HUES6 (cell line): ENCODE results near the gene GSTP1.
A peak's percentile ranks its signal among the peaks of the same experiment; 100 is the strongest.
"Not testable (repeated sequence)": the region's sequence is repeated elsewhere in the genome, so short reads cannot be mapped to it uniquely, and the experiment has no call there.

Source experiments
- H3K27ac ChIP-seq: 2 replicates; pipeline ENCODE4 v1.7.0; 2013; ENCODE audit warnings: low read depth, mild to moderate bottlenecking, low read length, inconsistent platforms
- H3K27me3 ChIP-seq: 2 replicates; pipeline ENCODE4 v1.6.1; 2013; ENCODE audit warnings: low read length; ENCODE audit not compliant: control insufficient read depth, insufficient read depth
- H3K36me3 ChIP-seq: 2 replicates; pipeline ENCODE4 v1.6.1; 2013; ENCODE audit warnings: low read length; ENCODE audit not compliant: control insufficient read depth, insufficient read depth
- H3K4me1 ChIP-seq: 2 replicates; pipeline ENCODE4 v1.6.1; 2013; ENCODE audit warnings: low read length; ENCODE audit not compliant: control insufficient read depth, insufficient read depth
- H3K4me3 ChIP-seq: 2 replicates; pipeline ENCODE4 v1.5.1; 2013; ENCODE audit warnings: low read depth, low read length
- H3K9ac ChIP-seq: one replicate; pipeline ENCODE4 v1.6.1; 2013; ENCODE audit warnings: mild to moderate bottlenecking, low read length
- H3K9me3 ChIP-seq: 2 replicates; pipeline ENCODE4 v1.6.1; 2013; ENCODE audit warnings: low read depth, low read length; ENCODE audit not compliant: control insufficient read depth, insufficient read depth

The GSTP1 gene

GRCh38 chr11:67623795-67624194 is 40.2 kb downstream of the GSTP1 start:
- H3K27me3 ChIP-seq, H3K4me3 ChIP-seq, H3K27ac ChIP-seq, H3K9me3 ChIP-seq, H3K36me3 ChIP-seq: not testable (repeated sequence)
- Histone ChIP-seq H3K4me1 (peaks cover 16% of the 10 kb centered on the region), H3K9ac (peak overlapping the region; percentile 21)

- H3K27me3 ChIP-seq, H3K27ac ChIP-seq, H3K36me3 ChIP-seq, H3K4me3 ChIP-seq, H3K9me3 ChIP-seq, H3K9ac ChIP-seq: not testable (repeated sequence)
- H3K4me1 ChIP-seq, result peaks cover 26% of the 10 kb centered on the region
These were observed 42.7 kb downstream of the GSTP1 start for GRCh38 chr11:67626131-67626833.

- peak overlapping the region; percentile 87 for H3K9ac ChIP-seq
- H3K27me3 ChIP-seq, result no peaks in the 10 kb centered on the region
- H3K36me3 ChIP-seq, result no peaks in the 10 kb centered on the region; the same call in 1 of the 2 replicates
- H3K4me3 ChIP-seq, result no peak overlapping the region
- H3K27ac ChIP-seq, result peak overlapping the region; percentile 59; the same call in 1 of the 2 replicates
- peaks cover 32% of the 10 kb centered on the region for H3K4me1 ChIP-seq
- H3K9me3 ChIP-seq, result no peaks in the 10 kb centered on the region
These were observed 43.4 kb downstream of the GSTP1 start for GRCh38 chr11:67626970-67627369.

GRCh38 chr11:67627441-67627811 is 43.8 kb downstream of the GSTP1 start:
- peak overlapping the region; percentile 59; the same call in 1 of the 2 replicates for H3K27ac ChIP-seq
- H3K36me3 ChIP-seq, result no peaks in the 10 kb centered on the region; the same call in 1 of the 2 replicates
- H3K4me1 ChIP-seq, result peaks cover 35% of the 10 kb centered on the region
- H3K4me3 ChIP-seq, result no peak overlapping the region
- no peaks in the 10 kb centered on the region for H3K27me3 ChIP-seq
- H3K9me3 ChIP-seq, result no peaks in the 10 kb centered on the region
- peak overlapping the region; percentile 87 for H3K9ac ChIP-seq

DNA sequence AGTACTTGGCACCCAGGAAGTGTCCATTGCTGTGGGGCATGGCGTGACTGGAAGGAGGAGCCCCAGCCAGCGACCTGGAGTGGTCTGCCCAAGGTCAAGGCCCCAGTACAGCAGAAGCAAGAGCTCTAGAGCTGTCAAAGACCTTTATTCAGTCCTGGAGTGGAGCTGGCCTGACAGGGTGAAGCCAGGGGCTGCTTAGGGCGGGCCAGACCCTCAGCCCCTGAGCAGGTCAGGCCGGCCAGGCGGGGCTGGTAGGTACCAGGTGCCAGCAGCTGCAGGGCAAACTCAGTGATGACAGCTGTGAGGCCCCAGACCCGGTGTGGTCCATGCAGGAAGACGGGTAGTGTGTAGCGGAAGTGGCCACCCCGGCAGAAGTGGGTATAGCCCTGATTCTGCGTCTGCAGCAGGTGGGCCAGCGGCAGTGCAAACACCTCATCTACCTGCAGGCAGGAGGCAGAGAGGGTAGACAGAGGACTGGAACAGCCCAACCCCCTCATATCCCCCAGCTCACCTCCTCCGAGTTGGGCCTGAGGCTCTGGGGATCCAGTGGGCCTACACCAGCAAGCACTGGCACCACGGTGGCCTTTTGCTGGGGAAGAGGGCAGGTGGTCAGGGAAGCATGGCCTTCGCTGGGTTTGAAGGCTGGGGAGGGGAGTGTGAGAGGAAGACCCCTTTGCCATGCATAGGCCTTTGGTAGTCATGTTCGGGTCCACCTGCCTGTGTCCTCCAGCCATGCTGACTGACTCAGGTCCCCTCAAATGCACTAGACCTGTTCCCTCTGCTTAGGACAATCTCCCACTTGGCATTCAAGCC is 44.4 kb downstream of the GSTP1 start:
- no peaks in the 10 kb centered on the region for H3K27me3 ChIP-seq
- H3K9me3 ChIP-seq, result no peaks in the 10 kb centered on the region
- H3K27ac ChIP-seq, result peak overlapping the region; percentile 59; the same call in 1 of the 2 replicates
- H3K4me1 ChIP-seq, result peaks cover 35% of the 10 kb centered on the region
- H3K9ac ChIP-seq, result peak overlapping the region; percentile 87
- no peak overlapping the region for H3K4me3 ChIP-seq
- no peaks in the 10 kb centered on the region; the same call in 1 of the 2 replicates for H3K36me3 ChIP-seq

- Histone ChIP-seq H3K9me3 (no peaks in the 10 kb centered on the region), H3K9ac (peak overlapping the region; percentile 87), H3K27ac (peak overlapping the region; percentile 10; the same call in 1 of the 2 replicates), H3K36me3 (no peaks in the 10 kb centered on the region; the same call in 1 of the 2 replicates), H3K27me3 (no peaks in the 10 kb centered on the region), H3K4me3 (peak overlapping the region; percentile 64), H3K4me1 (peaks cover 35% of the 10 kb centered on the region)
These were observed 45.2 kb downstream of the GSTP1 start for GRCh38 chr11:67628710-67629385.

- peaks cover 35% of the 10 kb centered on the region for H3K4me1 ChIP-seq
- no peaks in the 10 kb centered on the region; the same call in 1 of the 2 replicates for H3K36me3 ChIP-seq
These were observed 46.0 kb downstream of the GSTP1 start, which contains the start of gene NUDT8 for GRCh38 chr11:67629386-67630227. NUDT8 (minus strand) TSS chr11:67629937; CDS start chr11:67629911, 26 bp downstream.

GRCh38 chr11:67630228-67630942 is 46.8 kb downstream of the GSTP1 start:
- H3K4me3 ChIP-seq, result peak overlapping the region; percentile 69
- H3K9me3 ChIP-seq, result no peaks in the 10 kb centered on the region
- no peaks in the 10 kb centered on the region; the same call in 1 of the 2 replicates for H3K36me3 ChIP-seq
- H3K27ac ChIP-seq, result peak overlapping the region; percentile 78; the same call in 1 of the 2 replicates
- no peaks in the 10 kb centered on the region for H3K27me3 ChIP-seq
- peak overlapping the region; percentile 80 for H3K9ac ChIP-seq
- peaks cover 38% of the 10 kb centered on the region for H3K4me1 ChIP-seq

More at GRCh38 chr11:67629386-67630227, 46.0 kb downstream of the GSTP1 start, which contains the start of gene NUDT8:
- Histone ChIP-seq H3K9me3 (no peaks in the 10 kb centered on the region), H3K27ac (peak within 1 kb of the TSS; percentile 78; the same call in 1 of the 2 replicates), H3K9ac (peak within 1 kb of the TSS; percentile 87), H3K27me3 (no peaks in the 10 kb centered on the region), H3K4me3 (peak within 1 kb of the TSS; percentile 69)

DNA sequence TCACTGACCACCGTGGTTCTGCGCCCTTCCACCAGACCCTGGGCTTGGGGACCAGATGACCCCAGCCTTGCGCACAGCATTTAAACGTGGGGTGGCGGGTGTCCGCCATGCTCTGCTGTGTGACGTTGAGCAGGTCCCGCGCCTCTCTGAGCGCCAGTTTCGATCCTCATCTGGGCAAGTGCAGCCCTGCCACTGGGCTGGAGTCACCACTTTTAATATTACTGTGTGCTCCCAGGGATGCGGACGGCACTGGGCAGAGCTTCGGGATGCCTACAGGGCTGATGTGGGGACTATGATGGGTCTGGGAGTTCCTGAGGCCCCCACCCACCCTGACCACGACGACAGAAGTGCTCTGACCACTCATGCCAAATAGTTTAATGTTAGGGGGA is 47.3 kb downstream of the GSTP1 start:
- Histone ChIP-seq H3K27ac (peak overlapping the region; percentile 78; the same call in 1 of the 2 replicates), H3K9me3 (no peaks in the 10 kb centered on the region), H3K27me3 (no peaks in the 10 kb centered on the region), H3K36me3 (no peaks in the 10 kb centered on the region; the same call in 1 of the 2 replicates), H3K4me1 (peaks cover 38% of the 10 kb centered on the region), H3K4me3 (peak overlapping the region; percentile 69), H3K9ac (peak overlapping the region; percentile 80)
